ENCODE measurements around the gene GTF2IRD1.

Gene GTF2IRD1

GRCh38 chr7:74612015-74612829, 158.5 kb downstream of the GTF2IRD1 start:
- Histone ChIP-seq H3K27me3 (replicated peaks; ENCODE audit: control insufficient read depth, insufficient read depth, low read length, poor library complexity, severe bottlenecking) (no peaks in the 10 kb centered on the region), H3K4me3 (ENCODE audit: insufficient read depth, low read depth, low read length, poor library complexity, severe bottlenecking) (no peak overlapping the region), H3K36me3 (ENCODE audit: control insufficient read depth, insufficient read depth, low read length) (no peaks in the 10 kb centered on the region), H3K27ac (ENCODE audit: insufficient read depth, low read length, poor library complexity, severe bottlenecking) (no peak overlapping the region), H3K4me1 (ENCODE audit: control insufficient read depth, insufficient read depth, low read length, poor library complexity, severe bottlenecking) (peaks cover 3% of the 10 kb centered on the region), H3K9me3 (ENCODE audit: control insufficient read depth, low read length) (no peaks in the 10 kb centered on the region)
- no peak for DNase-seq

GRCh38 chr7:74615933-74616780, 162.5 kb downstream of the GTF2IRD1 start:
- H3K27ac ChIP-seq (ENCODE audit: insufficient read depth, low read length, poor library complexity, severe bottlenecking) = no peak overlapping the region
- peaks cover 10% of the 10 kb centered on the region for H3K4me1 ChIP-seq (ENCODE audit: control insufficient read depth, insufficient read depth, low read length, poor library complexity, severe bottlenecking)
- no peak for DNase-seq
- no peaks in the 10 kb centered on the region for H3K27me3 ChIP-seq (replicated peaks; ENCODE audit: control insufficient read depth, insufficient read depth, low read length, poor library complexity, severe bottlenecking)
- H3K36me3 ChIP-seq (ENCODE audit: control insufficient read depth, insufficient read depth, low read length) = no peaks in the 10 kb centered on the region
- H3K9me3 ChIP-seq (ENCODE audit: control insufficient read depth, low read length) = no peaks in the 10 kb centered on the region
- no peak overlapping the region for H3K4me3 ChIP-seq (ENCODE audit: insufficient read depth, low read depth, low read length, poor library complexity, severe bottlenecking)

- Histone ChIP-seq H3K27ac (ENCODE audit: insufficient read depth, low read length, poor library complexity, severe bottlenecking) (no peak overlapping the region), H3K4me1 (ENCODE audit: control insufficient read depth, insufficient read depth, low read length, poor library complexity, severe bottlenecking) (peaks cover 10% of the 10 kb centered on the region), H3K9me3 (ENCODE audit: control insufficient read depth, low read length) (no peaks in the 10 kb centered on the region), H3K27me3 (replicated peaks; ENCODE audit: control insufficient read depth, insufficient read depth, low read length, poor library complexity, severe bottlenecking) (no peaks in the 10 kb centered on the region), H3K36me3 (ENCODE audit: control insufficient read depth, insufficient read depth, low read length) (no peaks in the 10 kb centered on the region), H3K4me3 (ENCODE audit: insufficient read depth, low read depth, low read length, poor library complexity, severe bottlenecking) (no peak overlapping the region)
- no peak for DNase-seq
These were observed 163.6 kb downstream of the GTF2IRD1 start for GRCh38 chr7:74617180-74617744.

- H3K27ac ChIP-seq (ENCODE audit: insufficient read depth, low read length, poor library complexity, severe bottlenecking) = no peak overlapping the region
- DNase-seq = no peak
- H3K9me3 ChIP-seq (ENCODE audit: control insufficient read depth, low read length) = no peaks in the 10 kb centered on the region
- peaks cover 10% of the 10 kb centered on the region for H3K4me1 ChIP-seq (ENCODE audit: control insufficient read depth, insufficient read depth, low read length, poor library complexity, severe bottlenecking)
- H3K36me3 ChIP-seq (ENCODE audit: control insufficient read depth, insufficient read depth, low read length) = no peaks in the 10 kb centered on the region
- no peak overlapping the region for H3K4me3 ChIP-seq (ENCODE audit: insufficient read depth, low read depth, low read length, poor library complexity, severe bottlenecking)
- no peaks in the 10 kb centered on the region for H3K27me3 ChIP-seq (replicated peaks; ENCODE audit: control insufficient read depth, insufficient read depth, low read length, poor library complexity, severe bottlenecking)
These were observed 165.6 kb downstream of the GTF2IRD1 start for GRCh38 chr7:74619235-74619860.

GRCh38 chr7:74622228-74622749, 168.6 kb downstream of the GTF2IRD1 start:
- no peaks in the 10 kb centered on the region for H3K27me3 ChIP-seq (replicated peaks; ENCODE audit: control insufficient read depth, insufficient read depth, low read length, poor library complexity, severe bottlenecking)
- no peaks in the 10 kb centered on the region for H3K36me3 ChIP-seq (ENCODE audit: control insufficient read depth, insufficient read depth, low read length)
- no peaks in the 10 kb centered on the region for H3K9me3 ChIP-seq (ENCODE audit: control insufficient read depth, low read length)
- H3K4me1 ChIP-seq (ENCODE audit: control insufficient read depth, insufficient read depth, low read length, poor library complexity, severe bottlenecking) = peaks cover 6% of the 10 kb centered on the region
- DNase-seq = no peak
- no peak overlapping the region for H3K4me3 ChIP-seq (ENCODE audit: insufficient read depth, low read depth, low read length, poor library complexity, severe bottlenecking)
- no peak overlapping the region for H3K27ac ChIP-seq (ENCODE audit: insufficient read depth, low read length, poor library complexity, severe bottlenecking)

- no peak overlapping the region for H3K27ac ChIP-seq (ENCODE audit: insufficient read depth, low read length, poor library complexity, severe bottlenecking)
- no peaks in the 10 kb centered on the region for H3K36me3 ChIP-seq (ENCODE audit: control insufficient read depth, insufficient read depth, low read length)
- no peaks in the 10 kb centered on the region for H3K4me1 ChIP-seq (ENCODE audit: control insufficient read depth, insufficient read depth, low read length, poor library complexity, severe bottlenecking)
- DNase-seq = no peak
- H3K9me3 ChIP-seq (ENCODE audit: control insufficient read depth, low read length) = no peaks in the 10 kb centered on the region
- H3K4me3 ChIP-seq (ENCODE audit: insufficient read depth, low read depth, low read length, poor library complexity, severe bottlenecking) = no peak overlapping the region
- H3K27me3 ChIP-seq (replicated peaks; ENCODE audit: control insufficient read depth, insufficient read depth, low read length, poor library complexity, severe bottlenecking) = no peaks in the 10 kb centered on the region
These were observed 169.4 kb downstream of the GTF2IRD1 start for GRCh38 chr7:74623135-74623534.

GRCh38 chr7:74625446-74625845, 171.7 kb downstream of the GTF2IRD1 start:
- H3K4me3 ChIP-seq (ENCODE audit: insufficient read depth, low read depth, low read length, poor library complexity, severe bottlenecking) = no peak overlapping the region
- no peaks in the 10 kb centered on the region for H3K36me3 ChIP-seq (ENCODE audit: control insufficient read depth, insufficient read depth, low read length)
- no peaks in the 10 kb centered on the region for H3K9me3 ChIP-seq (ENCODE audit: control insufficient read depth, low read length)
- no peak overlapping the region for H3K27ac ChIP-seq (ENCODE audit: insufficient read depth, low read length, poor library complexity, severe bottlenecking)
- no peaks in the 10 kb centered on the region for H3K27me3 ChIP-seq (replicated peaks; ENCODE audit: control insufficient read depth, insufficient read depth, low read length, poor library complexity, severe bottlenecking)
- DNase-seq = no peak
- H3K4me1 ChIP-seq (ENCODE audit: control insufficient read depth, insufficient read depth, low read length, poor library complexity, severe bottlenecking) = no peaks in the 10 kb centered on the region

- H3K9me3 ChIP-seq (ENCODE audit: control insufficient read depth, low read length) = no peaks in the 10 kb centered on the region
- H3K4me1 ChIP-seq (ENCODE audit: control insufficient read depth, insufficient read depth, low read length, poor library complexity, severe bottlenecking) = no peaks in the 10 kb centered on the region
- no peaks in the 10 kb centered on the region for H3K36me3 ChIP-seq (ENCODE audit: control insufficient read depth, insufficient read depth, low read length)
- no peak overlapping the region for H3K4me3 ChIP-seq (ENCODE audit: insufficient read depth, low read depth, low read length, poor library complexity, severe bottlenecking)
- no peak overlapping the region for H3K27ac ChIP-seq (ENCODE audit: insufficient read depth, low read length, poor library complexity, severe bottlenecking)
- no peaks in the 10 kb centered on the region for H3K27me3 ChIP-seq (replicated peaks; ENCODE audit: control insufficient read depth, insufficient read depth, low read length, poor library complexity, severe bottlenecking)
- no peak for DNase-seq
These were observed 174.1 kb downstream of the GTF2IRD1 start for GRCh38 chr7:74627661-74628411.

GRCh38 chr7:74632505-74632904, 178.8 kb downstream of the GTF2IRD1 start:
- DNase-seq = no peak
- Histone ChIP-seq H3K36me3 (ENCODE audit: control insufficient read depth, insufficient read depth, low read length) (no peaks in the 10 kb centered on the region), H3K27ac (ENCODE audit: insufficient read depth, low read length, poor library complexity, severe bottlenecking) (no peak overlapping the region), H3K27me3 (replicated peaks; ENCODE audit: control insufficient read depth, insufficient read depth, low read length, poor library complexity, severe bottlenecking) (no peaks in the 10 kb centered on the region), H3K4me1 (ENCODE audit: control insufficient read depth, insufficient read depth, low read length, poor library complexity, severe bottlenecking) (no peaks in the 10 kb centered on the region), H3K4me3 (ENCODE audit: insufficient read depth, low read depth, low read length, poor library complexity, severe bottlenecking) (no peak overlapping the region), H3K9me3 (ENCODE audit: control insufficient read depth, low read length) (no peaks in the 10 kb centered on the region)
